HG03469 (cell line): ENCODE results near the gene MUCL3.
"Not testable (repeated sequence)": the region's sequence is repeated elsewhere in the genome, so short reads cannot be mapped to it uniquely, and the experiment has no call there.

ENCODE experiments used
- ATAC-seq: cut with Tn5 transposase; IDR thresholded peaks from one replicate; pipeline ENCODE4 v1.9.1; 2021; ENCODE audit warnings: mild to moderate bottlenecking, moderate library complexity, moderate number of reproducible peaks; ENCODE audit not compliant: unreplicated experiment

Gene MUCL3

DNA sequence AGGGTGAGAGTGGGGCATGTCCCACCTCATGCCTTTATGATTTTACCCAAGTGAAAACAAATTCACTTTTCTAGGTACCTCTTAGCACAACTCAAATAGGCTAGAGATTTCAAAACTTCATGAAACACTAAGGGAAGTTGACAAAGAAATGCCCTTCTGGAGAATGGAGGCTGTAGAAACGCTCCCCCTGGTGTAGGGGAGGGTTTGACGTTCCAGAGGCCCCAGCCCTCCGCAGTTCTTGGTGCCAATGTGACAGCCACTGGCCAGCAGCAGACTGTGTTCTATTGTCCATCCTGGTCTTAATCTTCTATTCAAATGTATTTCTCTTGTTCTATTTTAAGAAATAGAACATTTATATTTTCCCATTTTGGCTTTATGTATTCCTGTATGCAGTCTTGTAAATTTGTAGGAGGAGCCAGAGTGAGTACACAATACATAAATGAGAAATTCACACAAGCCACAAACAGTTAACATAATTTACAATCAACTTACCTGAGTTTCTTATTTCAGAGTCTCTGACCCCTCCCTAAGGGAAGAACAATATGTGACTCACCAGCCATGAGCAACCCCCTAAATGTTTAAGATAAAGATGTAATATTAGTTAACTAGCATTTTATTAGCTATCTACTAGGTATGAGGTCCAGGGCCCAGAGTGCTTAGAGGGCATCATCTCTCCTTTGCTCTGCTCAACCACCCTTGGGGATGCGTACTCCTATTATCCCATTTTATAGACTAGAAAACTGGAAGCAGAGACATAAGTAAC lies 33.9 kb downstream of the MUCL3 start:
- ATAC-seq = no peak

DNA sequence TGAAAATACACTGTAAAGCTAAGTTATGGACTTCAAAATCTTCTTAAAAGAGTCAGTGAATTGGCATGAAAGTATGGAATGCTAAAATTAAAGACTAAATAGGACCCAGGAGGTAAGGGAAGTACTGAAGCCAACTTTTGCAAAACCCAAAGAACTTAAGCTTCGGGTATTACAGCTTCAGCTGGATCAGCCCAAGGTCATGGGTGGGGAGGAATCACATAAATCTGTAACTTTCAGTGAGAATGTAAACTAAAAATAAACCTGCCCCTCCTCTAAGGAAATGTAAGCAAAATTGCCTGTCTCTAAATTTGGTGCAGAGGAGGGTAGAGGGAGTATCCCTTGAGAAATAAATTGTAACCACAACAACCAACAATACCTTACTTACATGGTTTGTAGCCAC lies 38.4 kb downstream of the MUCL3 start:
- no peak for ATAC-seq

DNA sequence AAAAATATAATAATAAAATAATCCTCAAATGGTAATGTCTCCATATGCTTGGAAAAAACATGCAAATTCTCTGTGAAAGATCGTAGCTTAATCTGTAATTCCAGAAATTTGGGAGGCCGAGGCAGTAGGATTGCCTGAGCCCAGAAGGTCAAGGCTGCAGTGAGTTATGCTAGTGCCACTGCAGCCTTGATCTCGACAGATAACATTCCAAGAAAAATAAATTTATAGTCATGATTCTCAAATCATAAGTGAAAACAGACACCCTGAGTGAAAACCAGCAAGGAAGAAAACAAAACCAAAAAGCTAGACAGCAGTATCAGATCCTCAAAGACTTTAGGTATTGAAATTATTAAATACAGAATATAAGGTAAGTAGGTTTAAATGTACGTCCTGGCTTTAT lies 38.9 kb downstream of the MUCL3 start:
- no peak for ATAC-seq

DNA sequence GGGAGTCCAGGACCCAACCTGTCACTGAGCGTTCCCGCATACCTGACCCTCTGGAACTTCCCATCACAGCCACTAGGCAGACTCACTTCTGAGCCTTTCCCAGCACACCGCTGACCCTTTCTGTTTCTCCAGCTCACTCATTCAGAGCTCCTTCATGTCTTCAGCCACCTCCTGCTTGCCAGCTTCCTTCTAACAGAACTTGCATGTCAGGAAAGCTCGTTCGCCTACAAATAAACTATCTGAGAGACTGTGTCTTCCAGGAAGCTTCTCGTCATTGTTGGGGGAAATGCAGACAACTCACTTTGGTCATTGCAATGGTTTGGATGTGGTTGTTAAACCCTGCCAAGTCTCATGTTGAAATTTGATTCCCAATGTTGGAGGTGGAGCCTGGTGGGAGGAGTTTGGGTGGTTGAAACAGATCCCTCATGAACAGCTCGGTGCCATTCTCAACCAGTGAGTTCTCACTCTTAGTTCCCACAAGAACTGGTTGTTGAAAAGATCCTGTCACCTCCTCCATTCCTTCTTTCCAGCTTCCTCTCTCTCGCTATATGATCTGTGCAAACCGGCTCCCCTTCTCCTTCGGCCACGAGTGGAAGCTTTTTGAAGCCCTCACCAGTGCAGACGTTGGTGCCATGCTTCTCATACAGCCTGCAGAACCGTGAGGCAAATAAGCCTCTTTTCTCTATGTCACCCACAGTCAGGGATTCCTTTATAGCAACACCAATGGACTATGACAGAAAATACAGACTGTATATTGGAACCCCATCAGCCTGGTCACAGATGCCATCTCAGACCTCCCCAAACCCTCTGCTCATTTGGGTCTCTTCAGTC lies 41.4 kb downstream of the MUCL3 start:
- no peak for ATAC-seq

DNA sequence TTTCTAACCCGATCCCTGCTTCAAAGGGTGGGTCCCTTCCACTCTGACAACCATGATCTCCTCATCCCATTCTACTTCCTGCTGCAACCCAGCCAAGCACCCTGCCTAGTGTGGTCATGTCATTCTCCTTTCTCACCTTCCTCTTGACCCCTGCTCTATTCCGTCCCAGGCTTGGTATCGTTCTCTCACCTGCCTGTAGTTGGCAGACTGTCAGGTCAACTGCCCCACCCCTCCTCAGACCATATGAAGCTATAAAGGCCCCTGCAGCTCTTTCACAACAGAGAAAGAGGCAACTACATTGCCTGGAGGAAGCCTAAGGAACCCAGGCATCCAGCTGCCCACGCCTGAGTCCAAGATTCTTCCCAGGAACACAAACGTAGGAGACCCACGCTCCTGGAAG lies 42.7 kb downstream of the MUCL3 start, which contains the start of gene MUC21:
Gene MUC21 (plus strand): TSS at position 280 of the 400 bp plus-strand sequence. CDS start 241 bp downstream, outside the sequence.
- no peak for ATAC-seq

DNA sequence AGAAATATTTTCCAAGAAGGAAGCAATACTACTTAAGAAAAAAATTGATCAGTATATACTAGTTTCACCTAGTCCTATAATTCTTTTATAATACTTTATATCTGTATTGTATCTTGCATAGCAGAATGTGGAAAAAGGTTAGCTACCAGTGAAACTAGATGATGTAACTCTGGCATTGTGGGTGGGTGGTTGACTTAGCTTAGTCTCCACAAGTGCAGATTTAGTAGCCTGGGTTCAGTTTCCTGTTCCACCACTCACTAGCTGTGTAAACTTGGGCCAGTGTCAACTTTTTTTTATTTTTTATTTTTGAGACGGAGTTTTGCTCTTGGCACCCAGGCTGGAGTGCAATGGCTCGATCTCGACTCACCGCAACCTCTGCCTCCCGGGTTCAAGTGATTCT lies 44.7 kb downstream of the MUCL3 start:
- no peak for ATAC-seq

DNA sequence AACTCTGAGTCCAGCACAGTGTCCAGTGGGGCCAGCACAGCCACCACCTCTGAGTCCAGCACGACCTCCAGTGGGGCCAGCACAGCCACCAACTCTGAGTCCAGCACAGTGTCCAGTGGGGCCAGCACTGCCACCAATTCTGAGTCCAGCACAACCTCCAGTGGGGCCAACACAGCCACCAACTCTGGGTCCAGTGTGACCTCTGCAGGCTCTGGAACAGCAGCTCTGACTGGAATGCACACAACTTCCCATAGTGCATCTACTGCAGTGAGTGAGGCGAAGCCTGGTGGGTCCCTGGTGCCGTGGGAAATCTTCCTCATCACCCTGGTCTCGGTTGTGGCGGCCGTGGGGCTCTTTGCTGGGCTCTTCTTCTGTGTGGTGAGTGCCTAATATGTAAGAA lies 46.5 kb downstream of the MUCL3 start:
- ATAC-seq = no peak

DNA sequence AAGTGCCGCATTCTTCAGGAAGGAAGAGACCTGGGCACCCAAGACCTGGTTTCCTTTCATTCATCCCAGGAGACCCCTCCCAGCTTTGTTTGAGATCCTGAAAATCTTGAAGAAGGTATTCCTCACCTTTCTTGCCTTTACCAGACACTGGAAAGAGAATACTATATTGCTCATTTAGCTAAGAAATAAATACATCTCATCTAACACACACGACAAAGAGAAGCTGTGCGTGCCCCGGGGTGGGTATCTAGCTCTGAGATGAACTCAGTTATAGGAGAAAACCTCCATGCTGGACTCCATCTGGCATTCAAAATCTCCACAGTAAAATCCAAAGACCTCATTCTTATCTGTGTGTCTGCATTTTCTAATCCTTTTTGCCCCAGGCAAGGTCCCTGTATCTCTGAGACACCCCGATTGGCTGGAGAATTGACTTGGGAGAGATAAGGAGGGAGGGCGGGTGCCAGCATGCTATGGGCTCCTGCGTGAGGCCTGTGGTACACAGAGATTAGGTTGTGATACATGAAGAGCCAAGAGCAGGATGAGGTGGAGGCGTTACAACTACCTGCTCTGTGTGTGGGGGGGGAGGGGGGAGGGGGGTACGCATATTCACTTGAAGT lies 47.5 kb downstream of the MUCL3 start:
- no peak for ATAC-seq

DNA sequence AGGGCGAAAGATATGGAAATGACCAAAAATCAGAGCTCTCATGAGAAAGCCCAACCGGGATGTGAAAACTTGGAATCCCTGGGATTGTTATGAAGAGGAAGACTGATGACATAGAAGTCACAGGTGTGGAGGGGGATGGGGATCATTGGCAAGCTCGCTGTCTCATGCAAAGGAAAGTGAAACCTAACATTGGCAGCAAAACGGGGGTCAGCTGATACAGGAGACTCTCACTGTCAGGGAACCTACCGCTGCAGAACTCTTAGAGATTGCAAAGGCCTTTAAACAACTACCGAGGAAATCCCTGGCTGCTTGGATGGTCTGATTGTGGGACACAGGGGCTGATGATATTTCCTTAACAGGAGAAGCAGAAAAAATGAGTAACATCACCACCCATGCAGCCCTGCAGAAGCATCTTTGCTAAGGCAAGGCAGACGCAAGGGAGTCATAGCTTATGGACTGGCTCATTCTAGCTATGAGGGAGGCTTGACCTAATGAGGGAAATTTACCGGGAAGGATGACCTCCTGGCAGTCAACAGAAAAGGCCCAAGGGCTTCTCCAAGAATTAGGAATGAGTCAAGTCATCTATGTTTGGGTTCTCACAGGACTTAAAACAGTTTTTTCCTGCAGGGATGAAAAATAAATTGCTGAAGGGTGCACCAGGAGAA lies 49.8 kb downstream of the MUCL3 start:
- ATAC-seq = no peak

DNA sequence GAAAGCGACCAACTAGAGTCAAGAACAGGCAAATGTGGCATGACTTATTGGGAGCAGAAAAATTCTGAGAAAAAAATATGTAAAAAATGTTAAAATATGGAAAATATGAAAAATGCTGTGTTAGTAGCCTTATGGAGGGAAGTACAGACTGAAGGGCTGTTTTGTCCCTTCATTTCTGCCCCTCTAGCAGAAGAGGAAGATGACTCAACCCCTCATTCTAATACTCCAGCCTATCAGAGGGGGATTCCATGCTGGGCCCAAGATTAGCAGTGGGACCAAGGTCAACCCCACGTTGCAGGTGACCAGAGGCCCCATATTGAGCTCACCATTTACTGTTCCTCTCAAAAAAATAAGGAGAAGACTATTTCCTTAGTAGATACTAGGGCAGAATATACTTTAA lies 51.1 kb downstream of the MUCL3 start:
- no peak for ATAC-seq

DNA sequence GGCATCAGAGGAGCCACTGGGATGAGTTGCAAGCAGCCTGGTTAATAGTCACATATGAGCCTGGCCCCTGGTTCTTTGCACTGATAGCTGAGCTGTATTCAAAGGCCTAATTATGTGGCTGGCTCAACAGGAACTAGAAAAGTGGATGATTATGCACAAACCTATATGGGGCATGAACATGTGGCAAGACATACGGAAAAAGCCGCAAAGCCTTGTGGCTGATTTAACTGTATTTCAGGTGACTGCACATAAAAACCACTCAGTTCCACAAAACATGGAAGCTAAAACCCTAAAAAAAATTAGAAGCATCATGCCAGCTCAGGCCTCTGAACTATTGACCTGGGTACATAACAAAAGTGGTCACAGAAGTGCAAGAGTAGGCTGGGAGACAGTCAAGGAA lies 56.5 kb downstream of the MUCL3 start:
- no peak for ATAC-seq

DNA sequence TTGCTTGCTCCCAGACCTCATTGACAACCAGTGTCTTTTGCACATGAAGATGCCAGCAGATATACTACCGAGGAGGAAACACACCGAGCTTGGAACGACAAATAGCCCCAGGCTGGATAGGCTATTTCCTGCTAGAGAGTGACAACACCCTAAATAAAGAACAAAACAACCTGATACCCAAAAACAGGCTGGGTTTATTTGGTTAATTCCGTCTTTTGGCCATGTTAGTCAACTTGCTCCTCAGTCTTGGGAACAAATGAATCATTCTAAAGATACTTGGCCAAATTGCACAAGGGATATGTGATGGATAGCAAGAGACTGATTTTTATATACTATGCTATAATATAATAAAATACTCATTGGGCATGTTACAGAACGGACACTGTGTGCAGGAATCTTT lies 58.0 kb downstream of the MUCL3 start:
- no peak for ATAC-seq

DNA sequence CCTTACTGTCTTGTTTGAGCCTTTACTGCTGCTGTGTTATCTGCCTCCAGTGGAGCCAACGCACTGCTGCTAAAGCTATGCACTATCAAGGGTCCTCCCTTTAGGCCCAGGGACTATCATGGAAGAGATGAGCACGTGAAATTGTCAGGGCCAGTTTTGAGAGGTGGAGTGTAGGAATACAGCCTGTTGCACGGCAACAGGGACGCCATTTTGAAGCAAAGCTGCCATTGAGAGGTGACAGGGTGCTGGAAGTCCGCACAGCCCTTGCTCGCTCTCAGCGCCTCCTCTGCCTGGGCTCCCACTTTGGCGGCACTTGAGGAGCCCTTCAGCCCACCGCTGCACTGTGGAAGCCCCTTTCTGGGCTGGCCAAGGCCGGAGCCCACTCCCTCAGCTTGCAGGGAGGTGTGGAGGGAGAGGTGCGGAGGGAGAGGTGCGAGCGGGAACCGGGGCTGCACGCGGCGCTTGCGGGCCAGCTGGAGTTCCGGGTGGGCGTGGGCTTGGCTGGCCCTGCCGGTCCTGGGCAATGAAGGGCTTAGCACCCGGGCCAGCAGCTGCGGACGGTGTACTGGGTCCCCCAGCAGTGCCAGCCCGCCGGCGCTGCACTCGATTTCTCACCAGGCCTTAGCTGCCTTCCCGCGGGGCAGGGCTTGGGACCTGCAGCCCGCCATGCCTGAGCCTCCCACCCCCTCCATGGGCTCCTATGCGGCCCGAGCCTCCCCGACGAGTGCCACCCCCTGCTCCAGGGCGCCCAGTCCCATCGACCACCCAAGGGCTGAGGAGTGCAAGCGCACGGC lies 59.5 kb downstream of the MUCL3 start:
- ATAC-seq = not testable (repeated sequence)

DNA sequence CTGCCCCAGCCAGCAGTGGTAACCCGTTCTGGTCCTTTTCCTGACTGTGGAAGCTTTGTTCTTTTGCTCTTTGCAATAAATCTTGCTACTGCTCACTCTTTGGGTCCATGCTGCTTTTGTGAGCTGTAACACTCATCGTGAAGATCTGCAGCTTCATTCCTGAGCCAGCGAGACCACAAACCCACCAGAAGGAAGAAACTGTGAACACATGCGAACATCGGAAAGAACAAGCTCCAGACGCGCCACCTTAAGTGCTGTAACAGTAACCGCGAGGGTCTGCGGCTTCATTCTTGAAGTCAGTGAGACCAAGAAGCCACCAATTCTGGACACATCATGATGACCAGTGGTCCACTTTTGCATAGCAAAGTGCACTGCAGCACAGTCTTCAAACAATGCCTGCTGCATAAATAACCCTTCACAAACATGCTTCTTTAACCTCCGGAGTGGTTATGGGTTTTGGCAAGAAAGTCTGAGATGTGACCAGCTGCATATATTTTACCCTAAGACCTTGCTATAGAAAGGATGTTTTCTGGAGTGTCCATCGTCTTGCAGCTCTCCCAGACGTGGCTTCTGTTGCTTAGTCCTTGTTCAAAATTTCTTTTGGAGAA lies 60.6 kb downstream of the MUCL3 start:
- no peak for ATAC-seq

DNA sequence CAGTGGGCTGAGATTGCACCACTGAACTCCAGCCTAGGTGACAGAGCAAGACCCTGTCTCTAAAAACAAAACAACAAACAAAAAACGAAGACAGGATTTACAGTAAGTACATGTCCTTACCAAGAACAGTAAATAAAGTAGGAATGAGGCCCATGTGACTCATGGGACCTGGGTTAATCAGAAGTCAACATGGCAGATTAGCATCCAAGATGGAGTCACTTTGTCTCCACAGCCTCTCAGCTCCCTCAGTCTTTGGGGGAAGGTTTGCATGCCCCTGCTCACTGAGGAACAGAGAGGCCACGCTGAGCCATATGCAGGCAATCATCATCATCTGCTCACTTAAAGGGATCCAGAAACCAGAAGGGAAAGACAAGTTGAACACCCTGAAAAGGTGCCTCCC lies 61.7 kb downstream of the MUCL3 start:
- no peak for ATAC-seq
